ENCODE measurements around the gene TRIM24.

Gene TRIM24

DNA sequence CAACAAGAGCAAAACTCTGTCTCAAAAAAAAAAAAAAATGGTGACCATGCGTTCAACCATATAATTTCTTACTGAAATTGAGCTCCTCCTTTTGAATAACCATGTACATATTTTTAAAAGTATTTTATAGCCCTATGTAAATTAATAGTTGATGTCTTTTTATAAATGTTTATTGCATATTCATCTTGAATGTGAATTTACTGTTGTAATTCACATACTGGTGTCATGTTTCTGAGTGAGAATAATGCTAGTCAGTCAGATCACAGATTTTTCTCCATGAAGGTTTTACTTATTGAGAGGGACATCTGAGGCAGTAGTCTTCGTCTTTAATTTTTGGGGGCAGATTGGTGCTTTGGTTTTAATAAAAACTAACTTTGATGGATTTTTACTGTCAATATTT is 128.9 kb downstream of the TRIM24 start:
- no peaks in the 10 kb centered on the region for H3K27me3 ChIP-seq (ENCODE audit: control insufficient read depth in 1 of 2, insufficient read depth in 2 of 2, low read length in 2 of 2)
- H3K4me1 ChIP-seq (ENCODE audit: insufficient read depth, low read length) = no peaks in the 10 kb centered on the region
- H3K4me3 ChIP-seq (ENCODE audit: low read depth in 1 of 2, low read length in 2 of 2) = no peak overlapping the region
- no peak overlapping the region for H3K27ac ChIP-seq (ENCODE audit: low read depth, low read length)
- peaks cover 3% of the 10 kb centered on the region for H3K36me3 ChIP-seq (ENCODE audit: insufficient read depth, low read length)
- H3K9me3 ChIP-seq (ENCODE audit: low read length) = no peaks in the 10 kb centered on the region
- H3K9ac ChIP-seq (ENCODE audit: low read length) = no peak overlapping the region

- Histone ChIP-seq H3K9me3 (ENCODE audit: low read length) (no peaks in the 10 kb centered on the region), H3K27me3 (ENCODE audit: control insufficient read depth in 1 of 2, insufficient read depth in 2 of 2, low read length in 2 of 2) (no peaks in the 10 kb centered on the region), H3K27ac (ENCODE audit: low read depth, low read length) (no peak overlapping the region), H3K4me1 (ENCODE audit: insufficient read depth, low read length) (no peaks in the 10 kb centered on the region), H3K9ac (ENCODE audit: low read length) (no peak overlapping the region), H3K4me3 (ENCODE audit: low read depth in 1 of 2, low read length in 2 of 2) (no peak overlapping the region), H3K36me3 (ENCODE audit: insufficient read depth, low read length) (no peaks in the 10 kb centered on the region)
These were observed 130.1 kb downstream of the TRIM24 start for GRCh38 chr7:138590154-138590553.

- Histone ChIP-seq H3K27ac (ENCODE audit: low read depth, low read length) (no peak overlapping the region), H3K4me3 (ENCODE audit: low read depth in 1 of 2, low read length in 2 of 2) (no peak overlapping the region), H3K9ac (ENCODE audit: low read length) (no peak overlapping the region), H3K9me3 (ENCODE audit: low read length) (no peaks in the 10 kb centered on the region), H3K36me3 (ENCODE audit: insufficient read depth, low read length) (no peaks in the 10 kb centered on the region), H3K27me3 (ENCODE audit: control insufficient read depth in 1 of 2, insufficient read depth in 2 of 2, low read length in 2 of 2) (no peaks in the 10 kb centered on the region), H3K4me1 (ENCODE audit: insufficient read depth, low read length) (no peaks in the 10 kb centered on the region)
These were observed 135.4 kb downstream of the TRIM24 start for GRCh38 chr7:138595454-138595853.

DNA sequence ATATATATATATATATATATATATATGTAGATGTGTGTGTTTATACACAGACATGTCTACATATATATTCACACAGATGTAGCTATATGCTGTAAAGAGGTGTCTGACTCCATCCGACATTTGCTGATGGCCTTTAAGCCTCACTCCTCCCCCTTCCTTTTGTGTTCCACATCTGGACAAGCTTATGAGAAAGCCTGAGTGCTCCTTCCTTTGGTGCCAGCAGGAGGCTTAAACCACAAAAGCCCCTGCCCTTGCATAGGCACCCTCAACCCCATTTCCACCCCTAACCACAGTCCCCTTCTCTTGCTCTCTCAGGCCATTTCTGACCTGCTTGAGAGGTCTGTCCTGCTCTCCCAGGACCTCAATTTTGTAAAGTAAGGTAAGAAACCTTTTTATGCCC is 142.4 kb downstream of the TRIM24 start:
- no peaks in the 10 kb centered on the region for H3K9me3 ChIP-seq (ENCODE audit: low read length)
- no peak overlapping the region for H3K4me3 ChIP-seq (ENCODE audit: low read depth in 1 of 2, low read length in 2 of 2)
- H3K36me3 ChIP-seq (ENCODE audit: insufficient read depth, low read length) = no peaks in the 10 kb centered on the region
- no peaks in the 10 kb centered on the region for H3K4me1 ChIP-seq (ENCODE audit: insufficient read depth, low read length)
- no peak overlapping the region for H3K9ac ChIP-seq (ENCODE audit: low read length)
- no peaks in the 10 kb centered on the region for H3K27me3 ChIP-seq (ENCODE audit: control insufficient read depth in 1 of 2, insufficient read depth in 2 of 2, low read length in 2 of 2)
- H3K27ac ChIP-seq (ENCODE audit: low read depth, low read length) = no peak overlapping the region

- H3K4me3 ChIP-seq (ENCODE audit: low read depth in 1 of 2, low read length in 2 of 2) = no peak overlapping the region
- H3K27ac ChIP-seq (ENCODE audit: low read depth, low read length) = no peak overlapping the region
These were observed 143.7 kb downstream of the TRIM24 start for GRCh38 chr7:138603549-138604318.

DNA sequence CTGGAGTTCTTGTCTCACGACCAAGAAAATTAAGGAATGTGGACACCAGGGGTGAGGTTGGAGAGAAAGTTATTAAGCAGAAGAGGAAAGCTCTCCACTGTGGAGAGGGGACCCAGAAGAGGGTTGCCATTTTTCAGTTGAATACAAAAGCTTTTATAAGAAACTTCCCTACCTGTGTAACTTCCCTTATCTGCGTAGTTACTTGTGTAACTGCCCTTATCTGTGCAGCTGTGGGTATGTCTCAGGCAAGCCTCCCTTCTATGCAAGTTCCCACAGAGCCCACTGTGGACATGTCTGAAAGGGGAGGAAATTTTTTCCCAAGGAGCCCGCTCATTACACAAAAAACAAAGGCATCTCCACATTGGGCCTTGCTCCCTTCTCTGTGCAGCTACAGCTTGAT is 146.2 kb downstream of the TRIM24 start:
- Histone ChIP-seq H3K9me3 (ENCODE audit: low read length) (no peaks in the 10 kb centered on the region), H3K27ac (ENCODE audit: low read depth, low read length) (no peak overlapping the region), H3K36me3 (ENCODE audit: insufficient read depth, low read length) (no peaks in the 10 kb centered on the region), H3K9ac (ENCODE audit: low read length) (no peak overlapping the region), H3K4me1 (ENCODE audit: insufficient read depth, low read length) (no peaks in the 10 kb centered on the region), H3K4me3 (ENCODE audit: low read depth in 1 of 2, low read length in 2 of 2) (no peak overlapping the region), H3K27me3 (ENCODE audit: control insufficient read depth in 1 of 2, insufficient read depth in 2 of 2, low read length in 2 of 2) (no peaks in the 10 kb centered on the region)

More at GRCh38 chr7:138603549-138604318, 143.7 kb downstream of the TRIM24 start:
- H3K4me1 ChIP-seq (ENCODE audit: insufficient read depth, low read length) = no peaks in the 10 kb centered on the region
- no peaks in the 10 kb centered on the region for H3K36me3 ChIP-seq (ENCODE audit: insufficient read depth, low read length)
- no peak overlapping the region for H3K9ac ChIP-seq (ENCODE audit: low read length)
- no peaks in the 10 kb centered on the region for H3K27me3 ChIP-seq (ENCODE audit: control insufficient read depth in 1 of 2, insufficient read depth in 2 of 2, low read length in 2 of 2)
- no peaks in the 10 kb centered on the region for H3K9me3 ChIP-seq (ENCODE audit: low read length)

DNA sequence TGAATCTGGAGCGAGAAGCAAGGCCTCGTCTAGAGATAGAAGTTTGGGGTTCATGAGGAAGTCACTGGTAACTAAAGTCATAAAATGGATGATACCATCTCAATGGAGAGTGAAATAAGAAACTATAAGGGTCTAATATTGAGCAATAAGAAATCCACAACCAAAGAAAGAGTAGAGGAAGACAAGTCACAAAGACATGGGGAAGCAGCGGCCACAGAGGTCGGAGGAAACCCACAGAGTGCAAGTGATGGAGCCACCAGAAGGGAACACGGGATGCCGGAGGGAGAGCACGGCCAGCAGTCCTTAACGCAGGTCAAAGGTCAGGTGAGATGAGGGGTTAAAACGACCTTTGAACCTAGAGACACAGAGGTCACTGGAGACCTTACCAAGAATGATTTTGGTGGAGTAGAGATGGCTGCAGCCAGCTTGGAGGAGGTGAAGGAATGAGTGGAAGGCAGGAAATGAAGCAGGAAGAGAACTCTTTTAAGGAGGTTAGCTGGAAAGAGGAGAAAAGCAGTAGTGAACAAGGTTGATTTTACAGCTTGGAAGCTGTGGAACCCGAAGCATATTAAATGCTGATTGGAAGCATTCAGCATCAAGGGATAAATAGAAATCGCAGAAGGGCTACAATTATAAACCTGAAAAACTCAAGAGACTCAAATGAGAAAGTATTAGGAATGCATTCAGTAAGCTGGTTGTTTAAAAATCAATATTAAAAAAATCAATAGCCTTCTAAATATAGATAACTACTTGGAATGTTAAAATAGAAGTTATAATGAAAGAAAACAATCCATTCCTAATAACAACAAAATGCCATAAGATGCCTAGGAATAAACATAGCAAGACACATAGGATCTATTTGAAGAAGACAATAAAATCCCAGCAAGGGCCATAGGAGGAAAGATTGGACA is 147.4 kb downstream of the TRIM24 start:
- H3K4me1 ChIP-seq (ENCODE audit: insufficient read depth, low read length) = no peaks in the 10 kb centered on the region
- H3K4me3 ChIP-seq (ENCODE audit: low read depth in 1 of 2, low read length in 2 of 2) = no peak overlapping the region
- no peaks in the 10 kb centered on the region for H3K9me3 ChIP-seq (ENCODE audit: low read length)
- no peaks in the 10 kb centered on the region for H3K27me3 ChIP-seq (ENCODE audit: control insufficient read depth in 1 of 2, insufficient read depth in 2 of 2, low read length in 2 of 2)
- no peaks in the 10 kb centered on the region for H3K36me3 ChIP-seq (ENCODE audit: insufficient read depth, low read length)
- H3K27ac ChIP-seq (ENCODE audit: low read depth, low read length) = no peak overlapping the region
- no peak overlapping the region for H3K9ac ChIP-seq (ENCODE audit: low read length)

- H3K27ac ChIP-seq (ENCODE audit: low read depth, low read length) = no peak overlapping the region
- H3K27me3 ChIP-seq (ENCODE audit: control insufficient read depth in 1 of 2, insufficient read depth in 2 of 2, low read length in 2 of 2) = no peaks in the 10 kb centered on the region
- H3K36me3 ChIP-seq (ENCODE audit: insufficient read depth, low read length) = no peaks in the 10 kb centered on the region
- H3K9ac ChIP-seq (ENCODE audit: low read length) = no peak overlapping the region
- no peak overlapping the region for H3K4me3 ChIP-seq (ENCODE audit: low read depth in 1 of 2, low read length in 2 of 2)
- no peaks in the 10 kb centered on the region for H3K9me3 ChIP-seq (ENCODE audit: low read length)
- H3K4me1 ChIP-seq (ENCODE audit: insufficient read depth, low read length) = no peaks in the 10 kb centered on the region
These were observed 148.2 kb downstream of the TRIM24 start for GRCh38 chr7:138608275-138608674.

DNA sequence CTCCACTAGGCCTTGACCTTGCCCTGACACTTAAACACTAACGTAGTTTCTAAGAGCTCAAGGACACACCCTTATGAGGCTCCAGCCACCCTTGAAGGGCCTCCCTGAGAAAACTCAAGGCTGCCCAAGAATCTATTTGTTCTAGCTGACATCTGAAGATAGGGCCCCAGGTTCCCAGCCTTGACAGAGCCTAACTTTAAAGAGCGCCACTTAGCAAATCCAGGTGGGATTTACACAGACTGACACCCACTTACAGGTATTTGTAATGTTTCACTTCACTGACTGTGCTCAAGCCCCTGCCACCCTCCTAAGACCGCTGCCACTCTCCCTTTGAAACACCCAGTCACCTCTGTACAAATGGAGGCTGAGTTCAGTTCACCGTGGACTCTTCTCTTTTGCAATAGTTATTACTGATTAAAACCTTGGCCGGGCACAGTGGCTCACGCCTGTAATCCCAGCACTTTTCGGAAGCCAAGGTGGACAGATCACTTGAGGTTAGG is 150.7 kb downstream of the TRIM24 start:
- no peaks in the 10 kb centered on the region for H3K27me3 ChIP-seq (ENCODE audit: control insufficient read depth in 1 of 2, insufficient read depth in 2 of 2, low read length in 2 of 2)
- no peaks in the 10 kb centered on the region for H3K9me3 ChIP-seq (ENCODE audit: low read length)
- no peaks in the 10 kb centered on the region for H3K4me1 ChIP-seq (ENCODE audit: insufficient read depth, low read length)
- H3K36me3 ChIP-seq (ENCODE audit: insufficient read depth, low read length) = no peaks in the 10 kb centered on the region
- H3K27ac ChIP-seq (ENCODE audit: low read depth, low read length) = no peak overlapping the region
- no peak overlapping the region for H3K9ac ChIP-seq (ENCODE audit: low read length)
- no peak overlapping the region for H3K4me3 ChIP-seq (ENCODE audit: low read depth in 1 of 2, low read length in 2 of 2)

DNA sequence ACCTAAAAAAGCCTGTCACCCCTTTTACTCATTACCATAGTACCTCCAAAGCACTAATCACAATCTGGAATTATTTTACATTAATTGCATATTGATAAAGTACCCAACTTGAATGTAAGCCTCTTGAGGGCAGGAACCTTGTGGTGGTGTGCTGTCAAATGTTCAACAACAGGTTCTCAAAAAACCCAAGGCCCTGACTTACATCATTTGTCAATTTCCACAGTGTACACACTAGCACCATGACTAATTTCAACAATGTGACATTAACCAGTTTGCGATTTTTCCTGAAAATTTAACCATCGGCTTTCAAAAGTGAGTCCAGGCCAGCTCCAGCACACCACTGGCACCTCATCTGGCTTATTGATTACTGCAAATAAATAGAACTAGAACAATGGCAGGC is 153.6 kb downstream of the TRIM24 start:
- no peaks in the 10 kb centered on the region for H3K9me3 ChIP-seq (ENCODE audit: low read length)
- no peaks in the 10 kb centered on the region for H3K4me1 ChIP-seq (ENCODE audit: insufficient read depth, low read length)
- H3K27me3 ChIP-seq (ENCODE audit: control insufficient read depth in 1 of 2, insufficient read depth in 2 of 2, low read length in 2 of 2) = no peaks in the 10 kb centered on the region
- no peak overlapping the region for H3K27ac ChIP-seq (ENCODE audit: low read depth, low read length)
- H3K36me3 ChIP-seq (ENCODE audit: insufficient read depth, low read length) = no peaks in the 10 kb centered on the region
- no peak overlapping the region for H3K4me3 ChIP-seq (ENCODE audit: low read depth in 1 of 2, low read length in 2 of 2)
- H3K9ac ChIP-seq (ENCODE audit: low read length) = no peak overlapping the region

DNA sequence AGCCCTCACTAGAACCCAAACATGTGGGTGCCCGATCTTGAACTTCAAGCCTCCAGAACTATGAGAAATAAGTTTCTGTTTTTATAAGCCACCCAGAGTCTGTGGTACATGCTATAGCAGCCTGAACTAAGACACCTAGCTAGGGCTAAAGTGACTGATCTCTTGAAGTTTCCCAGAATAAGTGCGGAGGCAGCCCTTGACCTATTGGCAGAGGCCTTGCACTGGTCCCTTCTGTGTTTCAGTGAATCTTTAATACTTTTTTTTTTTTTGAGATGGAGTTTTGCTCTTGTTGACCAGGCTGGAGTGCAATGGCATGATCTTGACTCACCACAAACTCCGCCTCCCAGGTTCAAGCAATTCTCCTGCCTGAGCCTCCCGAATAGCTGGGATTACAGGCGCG is 156.0 kb downstream of the TRIM24 start:
- Histone ChIP-seq H3K36me3 (ENCODE audit: insufficient read depth, low read length) (no peaks in the 10 kb centered on the region), H3K9ac (ENCODE audit: low read length) (no peak overlapping the region), H3K4me1 (ENCODE audit: insufficient read depth, low read length) (no peaks in the 10 kb centered on the region), H3K27ac (ENCODE audit: low read depth, low read length) (no peak overlapping the region), H3K4me3 (ENCODE audit: low read depth in 1 of 2, low read length in 2 of 2) (no peak overlapping the region), H3K9me3 (ENCODE audit: low read length) (no peaks in the 10 kb centered on the region), H3K27me3 (ENCODE audit: control insufficient read depth in 1 of 2, insufficient read depth in 2 of 2, low read length in 2 of 2) (no peaks in the 10 kb centered on the region)

Measured in muscle layer of colon (tissue), 2 donors.